HG02759 (cell line): ENCODE data around the gene COLEC12.

Source experiments
- ATAC-seq: cut with Tn5 transposase; IDR thresholded peaks from one replicate; pipeline ENCODE4 v1.9.1; 2021; ENCODE audit warnings: mild to moderate bottlenecking, moderate library complexity; ENCODE audit not compliant: unreplicated experiment

Gene COLEC12

DNA sequence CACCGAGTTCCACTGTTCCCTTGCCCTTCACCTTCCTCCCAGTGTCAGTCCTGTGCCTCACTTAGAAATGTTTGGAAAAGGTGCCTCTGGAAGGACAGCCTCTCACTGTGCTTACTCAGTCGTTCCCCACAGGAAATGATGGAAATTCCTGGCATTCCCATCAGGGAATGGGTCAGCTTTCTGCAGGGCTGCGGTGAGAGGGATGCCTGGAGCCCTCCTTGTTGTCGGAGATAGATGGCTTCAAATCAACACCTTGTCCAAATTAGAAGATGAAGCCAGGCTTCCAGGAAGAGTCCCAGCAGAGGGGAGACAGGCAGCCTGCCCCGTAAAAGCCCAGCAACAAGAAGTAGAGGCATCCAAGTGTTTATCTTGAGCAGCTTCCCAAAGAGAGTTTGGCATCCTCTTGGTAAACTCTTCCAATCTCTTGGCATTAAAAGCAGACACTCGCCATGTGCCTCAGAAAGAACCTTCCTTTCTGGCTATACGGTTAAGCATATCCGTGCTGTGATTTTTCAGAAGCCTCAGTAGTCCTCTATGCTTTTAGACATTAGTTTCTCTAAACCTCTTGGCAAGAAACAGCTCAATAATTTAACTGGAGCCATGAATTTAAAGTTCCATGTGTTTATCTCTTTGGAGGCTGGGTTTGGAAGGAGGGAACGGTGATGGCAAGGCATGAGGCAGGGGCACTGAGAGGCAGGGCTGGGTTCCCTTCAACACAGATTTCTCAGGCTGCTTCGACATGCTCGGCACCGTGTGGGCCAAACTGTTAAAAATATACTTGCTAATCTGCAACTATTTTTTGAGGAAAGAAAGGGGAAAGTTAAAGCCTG lies 25.1 kb downstream of the COLEC12 start:
- no peak for ATAC-seq

GRCh38 chr18:474416-474815 lies 26.1 kb downstream of the COLEC12 start:
- no peak for ATAC-seq

DNA sequence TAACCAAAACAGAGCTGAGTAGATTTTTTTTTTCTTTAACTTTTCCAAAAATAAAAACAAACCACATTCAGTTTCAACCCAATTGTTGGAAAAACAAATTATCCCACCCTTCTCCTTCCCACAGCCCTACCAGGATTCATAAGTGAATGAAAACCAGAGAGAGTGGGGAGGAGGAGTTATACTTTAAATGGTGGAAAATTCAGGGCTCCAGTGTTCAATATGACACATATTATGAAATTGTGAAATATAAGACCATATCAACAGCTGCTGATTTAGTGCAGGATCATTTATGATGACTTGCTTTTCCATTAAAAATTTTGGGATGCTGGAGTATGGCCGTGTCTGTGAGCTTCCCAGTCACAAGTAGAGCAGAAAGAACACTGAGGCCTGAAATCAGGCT lies 26.7 kb downstream of the COLEC12 start:
- no peak for ATAC-seq

- ATAC-seq = no peak
Measured at GRCh38 chr18:471716-472115, 28.8 kb downstream of the COLEC12 start.

DNA sequence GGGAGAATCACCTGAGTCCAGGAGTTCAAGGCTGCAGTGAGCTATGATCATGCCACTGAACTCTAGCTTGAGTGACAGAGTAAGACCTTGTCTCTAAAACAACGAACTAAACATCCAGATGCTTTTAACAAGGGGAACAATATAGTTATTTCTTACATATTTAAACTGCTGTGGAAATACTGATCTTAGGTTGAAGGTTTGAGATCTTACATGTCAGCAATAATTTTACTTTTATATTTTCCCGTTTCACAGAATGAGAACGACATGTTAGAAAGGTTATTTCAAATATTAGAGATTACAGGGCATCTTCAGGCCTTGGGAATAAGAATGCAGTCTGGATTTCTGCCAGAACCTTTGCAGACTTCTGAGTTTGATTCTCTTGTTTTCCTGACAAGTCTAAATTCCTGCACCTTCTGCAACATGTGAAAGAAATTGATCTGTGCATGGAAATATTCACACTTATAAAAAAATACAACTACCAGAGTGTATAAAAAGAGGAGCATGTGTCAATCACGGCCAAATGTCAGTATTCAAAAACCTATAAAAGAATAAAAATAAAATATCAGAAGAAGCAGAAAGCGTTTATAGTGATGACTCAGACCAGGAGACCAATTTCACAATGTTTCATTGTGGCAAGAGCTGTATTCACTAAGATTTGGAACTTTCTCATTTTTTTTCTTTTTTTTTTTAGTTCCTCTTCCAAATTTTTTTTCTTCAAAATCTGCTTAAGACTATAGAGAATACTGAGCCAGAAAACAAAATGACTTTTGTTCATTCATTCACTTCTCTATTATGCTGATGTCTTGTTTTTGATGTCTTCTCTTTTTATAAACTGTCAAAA lies 29.6 kb downstream of the COLEC12 start:
- no peak for ATAC-seq

DNA sequence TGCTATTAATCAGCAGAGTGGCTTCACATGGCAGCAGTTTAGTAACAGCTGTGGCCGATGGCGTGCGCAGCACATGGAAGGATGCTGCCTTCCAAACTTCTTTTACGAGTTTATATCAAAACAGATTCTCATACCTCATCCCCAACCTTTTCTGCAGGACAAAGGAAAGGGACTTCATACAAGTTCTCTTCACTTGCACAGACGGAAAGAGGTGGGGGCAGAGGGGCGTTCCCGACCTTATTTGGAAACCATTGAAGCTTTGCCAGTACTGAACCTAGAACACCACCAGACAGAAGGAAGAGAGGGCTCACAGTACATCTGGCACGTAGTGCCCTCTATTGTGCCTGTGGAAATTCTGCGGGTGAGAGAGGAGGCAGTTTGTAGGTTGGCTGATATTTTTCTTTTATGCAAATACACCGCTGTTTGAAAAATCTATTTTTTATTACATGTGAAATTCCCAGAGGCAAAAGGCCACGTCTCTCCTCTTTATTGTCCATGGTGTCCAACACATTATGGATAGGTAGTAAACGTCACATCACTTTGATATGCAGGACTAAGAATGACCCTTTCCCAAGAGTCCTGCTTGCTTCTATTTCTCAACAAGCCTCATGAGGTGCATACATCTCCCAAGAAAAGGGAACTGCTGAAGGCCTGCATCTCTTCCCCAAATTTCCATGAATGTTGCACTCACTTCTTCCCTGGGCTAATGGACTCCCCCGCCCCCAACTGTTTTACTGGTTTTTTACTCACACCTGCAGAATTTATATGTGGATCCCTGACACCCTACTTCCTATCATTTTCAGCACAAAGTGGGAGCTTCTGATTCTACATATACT lies 31.3 kb downstream of the COLEC12 start:
- ATAC-seq = no peak

DNA sequence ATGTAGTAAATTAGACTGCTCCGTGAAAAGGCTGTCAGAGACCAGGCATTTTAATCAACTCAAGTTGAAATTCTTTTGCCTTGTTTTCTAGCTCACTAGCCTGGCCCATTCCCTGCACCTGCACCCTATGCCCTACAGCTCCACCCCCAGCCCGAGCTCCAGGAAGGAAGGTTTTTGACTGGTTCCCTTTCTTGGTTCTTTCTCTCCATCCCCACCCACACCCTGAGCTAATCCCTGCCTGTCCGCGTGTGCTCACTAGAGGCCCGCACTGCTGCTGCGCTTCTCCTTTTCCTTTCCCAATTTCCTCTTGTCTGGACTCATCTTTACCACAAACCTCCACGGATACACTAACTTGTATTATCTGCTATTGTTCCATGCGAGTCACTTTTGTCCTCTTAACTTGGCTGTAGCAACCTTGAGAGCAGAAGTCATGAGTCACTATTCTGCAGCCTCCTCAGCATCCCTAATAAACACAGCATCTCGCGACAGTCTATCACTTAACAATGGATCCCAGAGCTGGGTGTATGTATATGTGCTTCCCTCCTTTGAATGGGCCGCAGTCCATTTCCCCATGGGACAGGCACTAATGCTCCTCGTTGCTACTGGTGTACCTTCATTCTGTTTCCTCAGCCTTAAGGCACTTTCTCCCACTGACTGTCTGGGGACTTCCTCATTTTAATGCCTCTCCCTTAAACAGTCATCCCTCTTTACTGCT lies 36.5 kb downstream of the COLEC12 start:
- ATAC-seq = no peak

DNA sequence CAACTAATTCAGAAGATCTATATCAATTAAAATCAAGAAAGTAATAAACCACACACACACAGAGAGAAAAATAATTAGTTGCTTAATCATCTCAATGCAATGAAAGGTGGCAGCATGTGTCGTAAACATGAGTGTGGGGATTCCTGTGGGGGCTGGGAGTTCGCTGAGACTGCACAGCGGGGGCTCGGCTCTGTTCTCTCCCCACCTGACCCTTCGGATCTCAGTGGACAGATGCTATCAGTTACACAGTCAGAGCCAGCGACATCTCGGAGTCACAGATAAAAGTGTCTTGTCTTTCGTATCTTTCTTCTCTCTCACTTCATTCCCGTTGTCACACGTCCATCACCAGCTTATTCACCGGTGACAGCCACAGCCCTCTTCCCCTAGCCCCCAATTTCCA lies 37.1 kb downstream of the COLEC12 start:
- ATAC-seq = no peak

- no peak for ATAC-seq
Measured at GRCh38 chr18:461762-462161, 38.7 kb downstream of the COLEC12 start.

DNA sequence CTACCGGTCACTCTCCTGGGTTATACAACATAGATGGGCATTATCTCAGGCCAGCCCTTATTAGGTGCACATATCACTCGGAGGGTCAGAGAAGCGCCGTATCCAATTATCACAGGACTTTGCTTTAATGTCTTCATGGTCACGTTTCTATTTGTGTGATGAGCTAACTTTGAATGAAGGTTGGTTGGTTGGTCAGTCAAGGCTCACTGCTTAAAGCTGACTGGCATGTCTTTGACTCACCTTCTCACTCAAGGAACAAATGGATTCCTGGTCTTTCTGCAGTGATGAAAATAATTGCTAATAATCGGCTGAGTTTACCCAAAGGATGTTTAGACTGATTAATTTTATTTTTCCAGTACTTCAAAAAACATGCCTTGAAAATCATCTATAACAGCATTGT lies 39.7 kb downstream of the COLEC12 start:
- ATAC-seq = no peak

GRCh38 chr18:459814-460593 lies 40.5 kb downstream of the COLEC12 start:
- no peak for ATAC-seq

DNA sequence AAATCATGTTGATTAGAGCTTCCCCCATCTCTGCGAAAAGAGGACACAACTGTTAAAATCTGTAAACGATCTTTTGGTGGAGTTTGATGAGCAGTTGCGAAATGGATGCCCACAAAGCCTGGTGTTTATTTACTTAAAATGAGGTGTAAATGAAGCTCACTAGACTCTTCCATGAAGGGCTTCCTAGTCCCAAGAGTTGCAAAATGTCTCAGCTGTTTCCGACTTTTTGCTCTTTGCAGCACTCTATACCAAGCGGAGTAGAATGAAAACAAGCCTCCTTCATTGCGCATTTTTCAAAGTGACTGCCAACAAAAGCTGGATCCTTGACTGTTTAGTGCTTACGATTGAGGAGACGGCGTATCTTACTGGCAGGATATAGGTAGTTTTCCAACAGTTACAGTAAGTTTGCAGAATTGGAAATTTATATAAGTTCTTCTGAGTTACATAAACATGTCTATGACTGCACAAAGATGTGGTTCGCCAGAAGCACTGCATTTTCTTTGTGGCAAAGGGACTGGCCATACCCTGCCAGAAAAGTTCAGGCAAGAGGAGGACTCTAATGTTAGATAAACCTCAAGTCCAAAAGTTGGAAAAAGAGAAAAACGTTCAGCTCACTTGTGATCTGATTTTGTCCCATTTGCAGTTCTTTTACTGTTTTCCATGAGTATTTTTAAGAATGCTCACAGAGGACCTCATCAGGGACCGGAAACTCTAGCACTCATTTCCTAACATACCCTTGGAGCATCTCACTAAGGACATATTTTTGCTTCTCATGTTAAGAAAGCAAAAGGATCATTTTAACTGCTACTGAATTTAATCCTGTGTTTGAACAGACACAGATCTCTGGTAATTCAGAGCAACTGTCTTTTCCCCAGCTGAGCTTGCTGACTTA lies 42.7 kb downstream of the COLEC12 start:
- ATAC-seq = no peak

GRCh38 chr18:457140-457519 lies 43.4 kb downstream of the COLEC12 start:
- no peak for ATAC-seq

DNA sequence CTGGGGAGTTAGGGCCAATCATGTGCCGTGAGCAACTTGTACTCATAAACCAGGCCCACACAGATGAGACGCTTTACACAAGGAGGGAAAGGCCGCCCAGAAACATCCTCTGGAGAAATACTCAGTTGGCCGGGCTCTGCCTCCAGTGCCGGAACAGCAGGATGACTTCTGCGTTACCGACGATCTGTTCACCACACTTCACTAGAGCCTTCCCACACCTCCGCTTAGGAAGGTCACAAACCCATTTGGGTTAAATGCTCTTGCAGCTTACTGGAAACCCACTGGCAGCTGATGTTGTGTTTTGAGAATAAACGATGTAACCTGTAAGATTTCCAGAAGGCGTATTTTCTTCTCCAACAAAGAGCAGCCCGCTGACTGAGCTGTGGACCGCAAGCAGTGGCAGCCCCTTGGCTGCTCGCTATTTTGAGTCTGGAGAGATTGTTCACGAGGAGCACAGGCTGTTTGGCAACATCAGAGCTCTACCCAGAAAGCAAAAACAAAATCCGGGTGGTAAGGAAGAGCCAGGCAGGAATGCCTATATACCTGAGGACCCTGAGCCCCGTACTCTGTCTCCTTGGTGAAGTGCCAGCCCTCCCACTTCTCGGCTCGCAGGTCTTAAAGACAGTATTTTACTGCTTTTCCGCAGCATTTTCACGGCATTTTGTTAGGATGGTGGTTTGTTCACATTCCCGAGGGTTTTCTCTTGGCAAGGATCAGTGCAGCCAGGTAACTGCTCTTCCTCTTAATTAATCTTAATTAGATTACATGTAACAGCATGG lies 44.0 kb downstream of the COLEC12 start:
- no peak for ATAC-seq

DNA sequence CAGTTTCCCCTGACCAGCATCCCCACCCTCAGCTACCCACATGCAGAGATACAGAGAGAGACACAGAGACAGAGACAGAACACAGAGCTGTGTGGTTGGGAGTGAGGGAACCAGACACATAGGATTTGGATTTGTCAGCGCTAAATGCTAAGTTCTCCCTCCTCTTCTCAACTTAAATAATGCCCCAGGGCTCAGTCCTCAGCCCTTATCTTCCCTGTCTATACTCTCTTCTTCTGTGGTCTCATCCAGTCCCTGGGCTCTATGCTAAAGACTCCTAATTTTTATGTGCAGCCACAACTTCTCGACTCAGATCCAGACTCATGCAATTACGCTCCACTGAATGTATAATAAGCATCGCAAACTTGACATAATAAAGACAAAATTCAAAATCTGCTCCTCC lies 47.1 kb downstream of the COLEC12 start:
- no peak for ATAC-seq

DNA sequence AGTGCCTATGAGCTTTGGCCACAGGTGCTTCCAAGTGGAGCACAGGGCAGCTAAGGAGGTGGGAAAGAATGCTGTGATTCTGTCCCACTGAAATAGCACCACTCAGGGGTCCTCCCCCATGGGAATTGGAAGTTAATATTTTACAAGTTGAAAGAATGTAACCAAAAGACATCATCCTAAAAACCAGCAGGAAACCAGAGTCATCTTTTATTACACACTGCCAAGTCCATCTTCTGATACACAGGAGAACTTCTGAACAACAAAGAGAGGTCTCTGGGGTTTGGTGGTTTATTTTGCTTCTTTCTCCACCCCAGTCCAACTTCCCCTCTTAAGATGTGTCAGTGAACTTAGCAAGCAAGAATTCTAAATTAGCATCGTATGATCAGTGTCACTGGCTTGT lies 47.7 kb downstream of the COLEC12 start:
- ATAC-seq = no peak

GRCh38 chr18:449374-449773 lies 51.1 kb downstream of the COLEC12 start:
- no peak for ATAC-seq

GRCh38 chr18:448116-448790 lies 52.2 kb downstream of the COLEC12 start:
- ATAC-seq = no peak
